ENCODE results near the gene FHIT.

The FHIT gene

GRCh38 chr3:60017631-60018030 lies 1233.6 kb downstream of the FHIT start:
- no peak overlapping the region for H3K4me3 ChIP-seq (ENCODE audit: low read length)

GRCh38 chr3:60015032-60015705 lies 1236.1 kb downstream of the FHIT start:
- no peak overlapping the region for H3K4me3 ChIP-seq (ENCODE audit: low read length)
- no peak for DNase-seq (ENCODE audit: low read depth, low spot score)

More at GRCh38 chr3:60017631-60018030, 1233.6 kb downstream of the FHIT start:
- peak; percentile 97 for DNase-seq (ENCODE audit: low read depth, low spot score)

- DNase-seq (ENCODE audit: low read depth, low spot score), result no peak
- no peak overlapping the region for H3K4me3 ChIP-seq (ENCODE audit: low read length)
These were observed 1238.0 kb downstream of the FHIT start for GRCh38 chr3:60013241-60013640.

GRCh38 chr3:60011218-60011617 lies 1240.0 kb downstream of the FHIT start:
- H3K4me3 ChIP-seq (ENCODE audit: low read length), result peak overlapping the region; percentile 40

GRCh38 chr3:60010781-60011180 lies 1240.5 kb downstream of the FHIT start:
- peak overlapping the region; percentile 40 for H3K4me3 ChIP-seq (ENCODE audit: low read length)
- peak; percentile 97 for DNase-seq (ENCODE audit: low read depth, low spot score)

More at GRCh38 chr3:60011218-60011617, 1240.0 kb downstream of the FHIT start:
- DNase-seq (ENCODE audit: low read depth, low spot score), result no peak

DNA sequence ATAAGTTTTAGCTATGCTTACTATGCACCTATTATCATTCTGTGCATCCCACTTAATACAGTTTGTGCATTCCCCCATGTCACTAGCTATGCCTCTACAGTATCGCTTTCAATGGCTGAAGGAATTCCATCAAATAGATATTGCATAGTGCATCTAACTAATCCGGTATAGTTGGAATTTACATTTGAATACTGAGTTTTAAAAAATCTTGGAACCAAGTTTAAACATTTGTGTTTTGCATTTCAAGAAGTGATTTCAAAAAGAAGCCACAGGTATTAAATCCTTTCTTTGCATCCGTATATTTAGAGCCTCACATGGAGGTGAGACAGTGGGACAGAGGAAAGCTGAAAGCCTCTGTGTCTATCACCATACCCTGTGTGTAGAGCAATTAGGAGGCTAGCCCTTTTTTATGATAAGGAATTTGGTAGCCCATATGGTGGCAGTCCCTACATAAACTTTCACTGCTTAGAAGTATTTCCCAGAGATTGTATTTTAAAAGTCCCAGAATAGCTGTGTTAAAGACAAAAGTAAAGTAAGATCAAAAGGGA lies 1241.2 kb downstream of the FHIT start:
- H3K4me3 ChIP-seq (ENCODE audit: low read length), result peak overlapping the region; percentile 40
- DNase-seq (ENCODE audit: low read depth, low spot score), result no peak

- DNase-seq (ENCODE audit: low read depth, low spot score), result no peak
- no peak overlapping the region for H3K4me3 ChIP-seq (ENCODE audit: low read length)
These were observed 1249.9 kb downstream of the FHIT start for GRCh38 chr3:60001369-60001768.

DNA sequence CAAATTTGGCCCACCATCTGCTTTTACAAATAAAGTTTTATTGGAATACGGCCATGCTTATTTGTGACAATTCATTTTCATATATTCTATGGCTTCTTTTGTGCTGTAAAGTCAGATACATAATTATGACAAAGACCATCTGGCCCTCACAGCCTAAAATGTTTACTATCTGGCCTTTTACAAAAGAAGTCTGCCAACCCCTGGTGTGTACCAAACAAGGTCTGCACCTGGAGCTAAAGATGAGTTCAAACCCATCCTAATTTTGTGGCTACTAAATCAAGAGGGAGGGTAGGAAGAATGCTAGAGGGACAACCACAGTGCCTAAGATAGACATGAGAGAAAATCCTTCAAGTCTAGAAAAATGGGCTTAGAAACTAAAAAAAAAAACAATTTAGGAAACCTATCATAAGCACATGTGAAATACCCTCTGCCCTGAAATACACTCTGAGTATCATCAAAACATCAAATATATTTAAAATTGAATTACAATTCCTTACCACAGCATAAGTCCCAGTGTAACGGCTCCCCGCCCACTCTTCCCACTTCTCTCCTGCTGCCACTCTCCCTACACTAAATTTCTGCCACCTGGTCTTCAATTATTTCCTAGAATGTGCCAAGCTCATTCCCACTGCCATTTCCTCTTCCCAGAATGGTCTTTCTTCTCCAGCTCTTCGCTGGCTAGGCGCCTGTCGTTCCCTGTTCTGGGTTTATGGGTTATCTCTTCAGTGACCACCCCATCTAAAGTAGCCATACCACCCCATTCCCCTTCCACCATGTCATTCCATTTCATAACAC lies 1250.7 kb downstream of the FHIT start:
- no peak overlapping the region for H3K4me3 ChIP-seq (ENCODE audit: low read length)
- no peak for DNase-seq (ENCODE audit: low read depth, low spot score)

GRCh38 chr3:59998058-59998457 lies 1253.2 kb downstream of the FHIT start:
- DNase-seq (ENCODE audit: low read depth, low spot score), result no peak
- no peak overlapping the region for H3K4me3 ChIP-seq (ENCODE audit: low read length)

- no peak overlapping the region for H3K4me3 ChIP-seq (ENCODE audit: low read length)
- no peak for DNase-seq (ENCODE audit: low read depth, low spot score)
These were observed 1253.7 kb downstream of the FHIT start for GRCh38 chr3:59997583-59997982.

- H3K4me3 ChIP-seq (ENCODE audit: low read length), result no peak overlapping the region
- DNase-seq (ENCODE audit: low read depth, low spot score), result no peak
These were observed 1255.2 kb downstream of the FHIT start for GRCh38 chr3:59996056-59996455.

DNA sequence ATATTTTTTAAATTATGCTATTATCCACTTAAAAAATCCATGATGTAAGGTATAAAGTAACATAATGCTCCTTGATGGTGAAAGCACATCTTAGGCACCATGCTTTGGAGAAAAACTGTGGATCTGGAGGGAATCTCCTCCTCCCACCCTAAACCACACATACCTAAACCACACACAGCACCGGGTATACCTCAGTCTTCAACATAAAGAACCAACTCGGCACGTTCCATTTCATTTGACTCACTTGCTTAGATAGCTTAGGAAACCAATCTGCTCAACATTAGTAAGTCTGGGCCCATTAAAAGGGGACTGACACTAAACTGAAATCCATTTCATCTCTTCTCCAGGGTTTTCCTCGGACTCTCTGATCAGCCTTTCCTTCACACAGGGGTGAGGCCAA lies 1255.7 kb downstream of the FHIT start:
- DNase-seq (ENCODE audit: low read depth, low spot score), result peak; percentile 66
- H3K4me3 ChIP-seq (ENCODE audit: low read length), result no peak overlapping the region

GRCh38 chr3:59994732-59995304 lies 1256.4 kb downstream of the FHIT start:
- H3K4me3 ChIP-seq (ENCODE audit: low read length), result no peak overlapping the region

GRCh38 chr3:59992578-59992977 lies 1258.7 kb downstream of the FHIT start:
- no peak for DNase-seq (ENCODE audit: low read depth, low spot score)

More at GRCh38 chr3:59994732-59995304, 1256.4 kb downstream of the FHIT start:
- DNase-seq (ENCODE audit: low read depth, low spot score), result peak; percentile 40

DNA sequence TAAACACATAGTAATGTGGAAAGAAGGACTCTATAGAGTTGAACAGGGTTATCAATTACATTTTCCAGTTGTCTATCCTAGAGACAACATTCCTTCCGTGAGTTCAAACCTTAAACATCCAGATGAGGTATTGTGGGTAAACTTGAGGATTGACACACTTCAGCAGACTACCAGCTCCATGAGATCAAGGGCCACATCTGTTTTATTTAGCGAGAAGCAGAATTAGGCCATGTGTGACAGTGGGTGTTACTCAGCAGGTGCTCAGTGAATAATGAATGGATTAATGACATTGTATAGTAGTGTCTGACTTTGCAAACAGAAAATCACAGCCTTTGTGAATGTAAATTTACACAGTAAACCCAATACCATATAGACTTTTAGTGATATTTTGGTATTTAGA lies 1260.3 kb downstream of the FHIT start:
- no peak overlapping the region for H3K4me3 ChIP-seq (ENCODE audit: low read length)
- DNase-seq (ENCODE audit: low read depth, low spot score), result no peak

More at GRCh38 chr3:59992578-59992977, 1258.7 kb downstream of the FHIT start:
- no peak overlapping the region for H3K4me3 ChIP-seq (ENCODE audit: low read length)

DNA sequence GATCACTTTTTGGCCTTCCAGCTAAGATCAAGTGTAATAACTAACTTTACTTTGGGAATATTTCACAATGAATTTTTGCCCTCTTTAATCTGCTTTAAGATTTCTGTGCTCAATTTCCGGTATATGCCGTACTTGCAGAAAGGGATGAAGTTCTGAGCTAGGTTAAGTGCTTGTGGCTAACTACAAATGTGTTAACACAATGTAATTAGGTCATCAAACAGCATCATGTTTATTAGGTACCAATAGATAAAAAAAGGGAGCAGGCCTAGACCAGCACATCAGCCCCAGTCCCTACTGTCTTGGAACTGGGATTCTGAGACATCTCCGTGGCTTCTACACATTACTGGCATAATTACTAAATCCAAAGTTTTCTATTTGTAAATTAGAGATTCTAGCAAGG lies 1268.7 kb downstream of the FHIT start:
- H3K4me3 ChIP-seq (ENCODE audit: low read length), result no peak overlapping the region
- DNase-seq (ENCODE audit: low read depth, low spot score), result no peak

GRCh38 chr3:59981377-59981776 lies 1269.9 kb downstream of the FHIT start:
- DNase-seq (ENCODE audit: low read depth, low spot score), result peak; percentile 70
- no peak overlapping the region for H3K4me3 ChIP-seq (ENCODE audit: low read length)

- DNase-seq (ENCODE audit: low read depth, low spot score), result no peak
- H3K4me3 ChIP-seq (ENCODE audit: low read length), result no peak overlapping the region
These were observed 1270.7 kb downstream of the FHIT start for GRCh38 chr3:59980576-59980975.

DNA sequence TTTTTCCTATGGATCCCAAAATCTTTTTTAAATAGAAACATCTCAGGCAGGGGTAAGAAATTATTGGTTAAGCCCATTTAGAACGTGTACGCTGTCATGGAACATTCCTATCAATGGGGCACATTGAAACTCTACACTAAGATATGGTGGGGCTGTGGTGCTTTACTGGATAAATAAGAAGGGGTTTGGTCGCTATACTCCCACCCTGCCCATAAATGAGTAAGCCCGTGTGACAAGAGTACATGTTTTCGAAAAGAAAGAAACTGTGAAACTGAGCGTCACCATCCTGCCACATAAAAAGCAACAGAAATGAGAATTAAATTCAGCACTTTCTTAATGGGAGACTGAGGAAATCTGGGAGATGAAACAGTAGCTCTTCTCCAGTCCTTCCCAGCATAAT lies 1271.7 kb downstream of the FHIT start:
- H3K4me3 ChIP-seq (ENCODE audit: low read length), result no peak overlapping the region
- DNase-seq (ENCODE audit: low read depth, low spot score), result no peak

- no peak for DNase-seq (ENCODE audit: low read depth, low spot score)
These were observed 1272.3 kb downstream of the FHIT start for GRCh38 chr3:59978979-59979378.

More at GRCh38 chr3:59978979-59979378, 1272.3 kb downstream of the FHIT start:
- no peak overlapping the region for H3K4me3 ChIP-seq (ENCODE audit: low read length)
